ENCODE data around the gene SLC49A4.

The SLC49A4 gene

GRCh38 chr3:122886251-122886650 is 91.4 kb downstream of the SLC49A4 start:
- TF ChIP-seq, protein P1, sequence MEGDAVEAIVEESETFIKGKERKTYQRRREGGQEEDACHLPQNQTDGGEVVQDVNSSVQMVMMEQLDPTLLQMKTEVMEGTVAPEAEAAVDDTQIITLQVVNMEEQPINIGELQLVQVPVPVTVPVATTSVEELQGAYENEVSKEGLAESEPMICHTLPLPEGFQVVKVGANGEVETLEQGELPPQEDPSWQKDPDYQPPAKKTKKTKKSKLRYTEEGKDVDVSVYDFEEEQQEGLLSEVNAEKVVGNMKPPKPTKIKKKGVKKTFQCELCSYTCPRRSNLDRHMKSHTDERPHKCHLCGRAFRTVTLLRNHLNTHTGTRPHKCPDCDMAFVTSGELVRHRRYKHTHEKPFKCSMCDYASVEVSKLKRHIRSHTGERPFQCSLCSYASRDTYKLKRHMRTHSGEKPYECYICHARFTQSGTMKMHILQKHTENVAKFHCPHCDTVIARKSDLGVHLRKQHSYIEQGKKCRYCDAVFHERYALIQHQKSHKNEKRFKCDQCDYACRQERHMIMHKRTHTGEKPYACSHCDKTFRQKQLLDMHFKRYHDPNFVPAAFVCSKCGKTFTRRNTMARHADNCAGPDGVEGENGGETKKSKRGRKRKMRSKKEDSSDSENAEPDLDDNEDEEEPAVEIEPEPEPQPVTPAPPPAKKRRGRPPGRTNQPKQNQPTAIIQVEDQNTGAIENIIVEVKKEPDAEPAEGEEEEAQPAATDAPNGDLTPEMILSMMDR (IDR thresholded peaks at IDR 0.05; ENCODE audit: low read length, missing control alignments), result no peak
- no peak for DNase-seq (ENCODE audit: low read depth)
- no peak overlapping the region for H3K4me3 ChIP-seq (replicated peaks; ENCODE audit: low read depth, low read length)

DNA sequence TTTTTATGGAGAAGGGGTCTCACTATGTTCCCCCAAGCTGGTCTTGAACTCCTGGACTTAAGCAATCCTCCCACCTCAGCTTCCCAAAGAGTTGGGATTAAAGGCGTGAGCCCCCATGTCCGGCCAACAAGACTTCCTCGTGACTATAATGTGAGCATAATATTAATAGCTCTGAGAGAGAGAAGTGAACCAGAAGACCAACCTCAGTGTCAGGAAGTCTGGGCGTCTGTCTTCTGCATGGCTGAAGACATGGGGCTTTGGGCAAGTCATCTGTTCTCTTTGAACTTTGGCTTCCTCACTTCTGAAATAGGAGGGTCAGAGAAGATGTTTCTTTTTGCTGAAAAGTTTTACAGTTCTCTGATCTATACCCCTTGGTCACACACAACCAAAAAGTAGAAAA is 92.1 kb downstream of the SLC49A4 start:
- TF ChIP-seq, protein P1 (IDR thresholded peaks at IDR 0.05; ENCODE audit: low read length, missing control alignments), result no peak
- DNase-seq (ENCODE audit: low read depth), result no peak
- no peak overlapping the region for H3K4me3 ChIP-seq (replicated peaks; ENCODE audit: low read depth, low read length)

DNA sequence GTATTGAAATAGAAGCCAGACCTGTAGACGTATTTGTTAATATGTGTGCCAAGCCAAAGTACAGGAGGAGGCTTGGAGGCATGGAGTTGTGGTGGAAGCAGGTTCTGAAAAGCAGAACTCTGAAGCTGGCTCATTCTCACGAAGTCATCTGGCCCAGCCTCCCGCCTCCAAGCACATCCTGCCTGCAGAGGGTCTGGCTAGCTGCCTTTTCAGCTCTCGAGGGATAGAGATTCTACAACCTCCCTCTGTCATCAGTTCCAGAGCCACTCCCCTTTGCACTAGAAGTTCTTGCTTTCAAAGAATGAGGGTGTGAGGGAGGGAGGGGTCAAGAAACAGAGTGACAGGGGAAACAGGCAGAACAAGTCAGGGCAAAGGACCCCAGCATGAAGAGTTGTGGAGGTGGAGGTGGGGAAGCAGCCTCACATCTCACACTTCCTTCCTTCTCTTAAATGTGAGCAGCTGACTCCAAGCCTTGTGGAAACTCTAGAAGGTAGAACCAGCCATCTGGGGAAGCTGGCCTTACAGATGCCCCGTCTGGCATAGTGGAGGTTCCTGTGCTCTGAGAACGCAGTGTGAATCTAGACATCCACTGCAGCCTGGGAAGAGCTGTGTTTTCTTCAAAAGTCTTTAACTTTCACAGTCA is 95.3 kb downstream of the SLC49A4 start:
- DNase-seq (ENCODE audit: low read depth), result peak; percentile 76
- no peak overlapping the region for H3K4me3 ChIP-seq (replicated peaks; ENCODE audit: low read depth, low read length)
- TF ChIP-seq, protein P1 (IDR thresholded peaks at IDR 0.05; ENCODE audit: low read length, missing control alignments), result no peak

GRCh38 chr3:122890720-122891220 is 95.9 kb downstream of the SLC49A4 start:
- DNase-seq (ENCODE audit: low read depth), result no peak
- H3K4me3 ChIP-seq (replicated peaks; ENCODE audit: low read depth, low read length), result no peak overlapping the region
- TF ChIP-seq, protein P1 (IDR thresholded peaks at IDR 0.05; ENCODE audit: low read length, missing control alignments), result no peak

- no peak overlapping the region for H3K4me3 ChIP-seq (replicated peaks; ENCODE audit: low read depth, low read length)
- TF ChIP-seq, protein P1 (IDR thresholded peaks at IDR 0.05; ENCODE audit: low read length, missing control alignments), result no peak
- no peak for DNase-seq (ENCODE audit: low read depth)
These were observed 97.5 kb downstream of the SLC49A4 start for GRCh38 chr3:122892118-122892960.

GRCh38 chr3:122893282-122893681 is 98.4 kb downstream of the SLC49A4 start:
- TF ChIP-seq, protein P1 (IDR thresholded peaks at IDR 0.05; ENCODE audit: low read length, missing control alignments), result no peak
- no peak for DNase-seq (ENCODE audit: low read depth)
- no peak overlapping the region for H3K4me3 ChIP-seq (replicated peaks; ENCODE audit: low read depth, low read length)

Data from fibroblast of pulmonary artery (primary cell).